GM12873 (cell line): ENCODE results near the gene DNAJB8.

Experiments
- TF ChIP-seq, protein P1 (sequence below): IDR thresholded peaks from 2 replicates; pipeline ENCODE4 v1.5.1; 2012; ENCODE audit warnings: low read depth, mild to moderate bottlenecking, moderate library complexity, low read length, control low read depth; ENCODE audit not compliant: insufficient read depth; ENCODE audit errors: missing control alignments

Gene DNAJB8

DNA sequence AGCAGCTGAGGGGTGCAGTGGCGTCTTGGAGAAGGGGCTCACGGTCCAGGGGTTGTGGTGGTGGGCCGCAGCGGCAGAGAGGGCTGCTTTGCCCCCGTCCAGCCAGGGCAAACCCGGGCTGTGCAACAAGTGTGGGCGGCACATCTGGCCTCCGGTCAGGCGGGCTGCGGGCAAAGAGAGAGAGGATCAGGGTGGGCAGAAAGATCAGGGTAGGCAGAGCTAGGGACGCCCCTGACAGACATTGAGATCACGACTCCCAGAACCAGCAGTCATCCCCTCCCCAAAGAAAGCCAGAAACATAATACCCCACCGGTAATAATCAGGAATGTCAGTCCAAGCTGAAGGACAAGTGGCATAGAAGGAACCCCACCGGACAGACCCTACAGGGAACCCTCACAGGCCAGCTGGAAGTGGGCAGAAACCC lies 19.5 kb upstream of the DNAJB8 start:
- TF ChIP-seq, protein P1, sequence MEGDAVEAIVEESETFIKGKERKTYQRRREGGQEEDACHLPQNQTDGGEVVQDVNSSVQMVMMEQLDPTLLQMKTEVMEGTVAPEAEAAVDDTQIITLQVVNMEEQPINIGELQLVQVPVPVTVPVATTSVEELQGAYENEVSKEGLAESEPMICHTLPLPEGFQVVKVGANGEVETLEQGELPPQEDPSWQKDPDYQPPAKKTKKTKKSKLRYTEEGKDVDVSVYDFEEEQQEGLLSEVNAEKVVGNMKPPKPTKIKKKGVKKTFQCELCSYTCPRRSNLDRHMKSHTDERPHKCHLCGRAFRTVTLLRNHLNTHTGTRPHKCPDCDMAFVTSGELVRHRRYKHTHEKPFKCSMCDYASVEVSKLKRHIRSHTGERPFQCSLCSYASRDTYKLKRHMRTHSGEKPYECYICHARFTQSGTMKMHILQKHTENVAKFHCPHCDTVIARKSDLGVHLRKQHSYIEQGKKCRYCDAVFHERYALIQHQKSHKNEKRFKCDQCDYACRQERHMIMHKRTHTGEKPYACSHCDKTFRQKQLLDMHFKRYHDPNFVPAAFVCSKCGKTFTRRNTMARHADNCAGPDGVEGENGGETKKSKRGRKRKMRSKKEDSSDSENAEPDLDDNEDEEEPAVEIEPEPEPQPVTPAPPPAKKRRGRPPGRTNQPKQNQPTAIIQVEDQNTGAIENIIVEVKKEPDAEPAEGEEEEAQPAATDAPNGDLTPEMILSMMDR, result no peak

DNA sequence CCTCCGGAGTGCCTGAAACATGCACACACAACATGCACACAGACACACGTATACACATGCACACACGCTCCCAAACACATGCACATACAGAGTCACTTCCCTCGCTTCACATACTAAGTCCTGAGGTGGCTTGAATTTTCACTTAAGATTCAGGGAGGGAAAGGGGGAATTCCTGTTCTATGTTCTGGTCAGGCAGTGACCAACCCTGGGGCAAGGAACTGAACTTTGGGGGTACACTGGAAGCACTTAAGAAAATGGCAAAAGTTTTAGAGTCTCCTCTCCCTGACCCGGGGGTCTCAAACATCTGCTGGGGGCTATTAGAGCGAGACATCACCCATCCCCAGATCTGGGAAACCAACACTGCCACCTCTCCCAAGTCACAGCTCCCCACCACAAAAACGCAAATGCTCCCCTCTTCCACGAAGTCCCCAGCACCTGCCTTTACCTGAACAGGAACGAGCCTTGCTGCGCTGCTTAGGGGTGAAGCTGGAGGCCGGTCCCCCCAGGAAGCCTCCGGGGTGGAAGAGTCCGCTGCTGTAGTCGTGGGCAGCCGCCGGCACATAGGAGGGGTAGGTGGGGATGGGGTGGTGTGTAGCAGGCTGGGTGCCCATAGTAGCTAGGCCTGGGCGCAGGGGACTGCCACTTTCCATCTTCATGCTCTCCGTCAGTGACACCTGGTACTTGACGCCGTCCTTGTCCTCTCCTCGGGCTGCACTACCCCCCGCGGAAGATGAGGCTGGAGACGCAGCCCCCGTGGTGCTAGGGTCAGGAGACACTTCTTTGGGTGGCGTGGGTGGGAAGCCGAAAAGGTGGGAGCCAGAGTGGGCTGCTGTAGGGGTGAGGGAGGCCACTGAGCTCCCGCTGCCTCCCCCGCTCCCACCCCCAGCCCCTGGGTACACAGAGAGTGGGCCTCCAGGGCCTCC lies 18.9 kb upstream of the DNAJB8 start:
- TF ChIP-seq, protein P1, result no peak

DNA sequence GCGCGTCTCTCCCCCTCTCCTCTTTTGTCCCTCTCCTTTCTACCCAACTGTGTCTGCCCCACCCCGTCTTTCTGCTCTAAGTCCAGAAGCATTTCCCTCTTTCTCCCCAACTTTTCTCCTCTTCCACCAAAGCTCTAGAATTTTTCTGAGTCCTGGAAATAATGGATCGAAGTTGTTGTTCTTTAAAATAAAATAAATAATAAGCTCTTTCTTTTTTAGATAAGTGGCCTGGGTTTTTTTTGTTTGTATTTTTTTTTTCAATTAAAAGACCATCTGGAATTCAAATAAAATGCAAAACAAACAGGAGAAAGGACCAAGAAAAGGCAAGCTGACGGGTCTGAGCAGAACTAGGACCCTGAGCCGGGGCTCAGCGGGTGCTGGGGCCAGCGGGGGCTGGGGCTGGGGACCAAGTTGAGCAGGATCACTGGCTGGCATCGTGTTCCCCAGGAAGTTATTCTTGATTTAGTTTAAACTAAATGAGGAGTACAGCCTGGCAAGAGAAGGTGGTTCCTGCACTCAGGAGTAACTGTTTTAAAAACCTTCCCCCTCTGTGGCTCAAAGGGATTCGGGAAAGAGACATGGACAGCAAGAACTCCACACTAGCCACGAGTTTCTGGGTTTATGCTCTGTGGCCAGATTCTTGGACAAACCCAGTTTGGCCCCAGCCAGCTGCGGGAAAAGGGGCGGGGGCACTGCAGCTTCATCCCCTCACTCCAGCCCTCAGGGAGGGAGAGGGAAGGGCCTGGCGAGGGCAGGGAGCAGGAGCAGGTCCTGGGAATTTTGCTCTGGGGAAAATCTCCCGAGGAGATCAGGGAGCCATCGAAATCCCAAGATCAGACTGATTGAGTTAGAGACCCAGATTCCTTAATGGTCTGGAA lies 18.0 kb upstream of the DNAJB8 start:
- TF ChIP-seq, protein P1, result no peak

DNA sequence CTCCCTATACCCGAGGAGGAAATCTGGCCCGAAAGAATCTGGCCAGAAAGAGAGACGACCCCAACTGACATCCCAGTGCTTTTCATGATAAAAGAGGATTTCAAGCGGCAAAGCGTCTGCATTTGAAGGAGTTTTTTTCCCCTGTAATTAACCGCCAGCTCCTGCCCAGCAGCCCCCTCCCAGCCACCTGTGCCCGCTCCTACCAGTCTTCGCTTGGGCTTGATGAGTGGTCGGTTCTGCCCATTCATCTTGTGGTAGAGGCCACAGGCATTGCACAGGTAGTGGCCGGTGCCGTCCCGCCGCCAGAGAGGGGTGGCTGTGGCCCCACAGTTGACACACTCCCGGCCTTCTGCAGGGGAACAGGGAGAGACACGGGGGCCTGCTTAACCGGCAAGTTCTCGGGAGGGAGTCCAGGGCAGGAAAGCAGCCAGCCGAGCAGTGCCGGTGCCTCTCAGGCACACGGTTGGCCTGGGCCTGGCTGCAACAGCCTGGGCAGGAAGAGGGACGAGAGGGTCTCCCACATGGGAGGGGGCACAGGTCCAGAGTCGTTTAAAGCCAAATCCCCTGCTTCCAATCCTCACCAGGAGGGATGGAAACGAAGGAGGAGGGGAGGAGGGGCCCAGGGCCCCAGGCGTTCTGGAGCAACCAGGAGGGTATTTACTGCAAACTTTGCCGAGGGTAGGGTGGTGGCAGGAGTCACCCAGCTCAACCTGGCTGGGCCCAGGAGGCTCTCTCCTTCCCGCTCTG lies 17.1 kb upstream of the DNAJB8 start:
- TF ChIP-seq, protein P1, result no peak

DNA sequence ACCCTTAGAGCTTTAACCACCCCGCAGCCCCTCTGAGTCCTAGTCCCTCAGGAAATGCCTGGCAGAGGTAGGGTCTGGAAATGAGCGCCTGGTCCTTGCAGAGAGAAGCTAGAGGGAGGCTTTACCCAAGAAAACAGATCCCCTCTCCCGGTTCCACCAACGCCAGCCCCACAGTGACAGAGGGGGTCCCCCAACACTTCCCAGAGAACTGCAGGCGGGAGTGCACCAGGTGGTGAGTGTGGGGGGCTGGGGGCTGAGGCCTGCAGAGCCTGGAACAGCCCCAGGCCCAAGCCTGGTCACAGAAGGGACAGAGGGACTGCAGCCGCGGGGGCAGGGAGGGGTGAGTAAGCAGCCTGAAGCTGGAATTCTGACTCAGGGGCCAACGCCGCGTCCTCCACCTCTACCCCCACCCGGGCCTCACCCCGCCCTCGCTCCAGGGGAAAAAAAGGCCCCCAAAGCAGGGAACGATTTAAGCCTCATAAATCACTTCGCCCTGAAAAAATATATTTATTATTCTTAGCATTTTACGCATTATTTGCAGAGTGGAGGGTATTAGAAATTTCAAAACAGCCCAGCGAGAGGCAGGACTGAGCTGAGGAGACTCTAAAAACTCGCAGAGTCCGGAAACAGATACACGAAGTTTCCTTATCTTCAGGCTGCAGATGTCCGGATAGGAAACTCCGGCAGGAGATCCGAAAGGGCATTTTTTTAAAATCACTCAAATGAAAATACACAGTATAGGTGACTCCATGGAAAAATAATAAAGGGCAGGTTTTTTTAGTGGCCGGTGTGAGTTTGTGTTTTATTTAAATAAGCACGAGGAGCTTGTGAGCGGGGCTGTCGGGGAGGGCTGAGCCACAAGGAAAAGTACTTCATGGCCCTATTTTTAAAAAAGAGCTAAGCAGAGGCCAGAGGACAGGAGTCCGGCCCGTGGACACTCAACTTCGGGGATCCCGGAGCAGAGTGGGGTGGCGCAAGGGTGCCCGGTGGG lies 16.3 kb upstream of the DNAJB8 start:
- TF ChIP-seq, protein P1, result no peak

DNA sequence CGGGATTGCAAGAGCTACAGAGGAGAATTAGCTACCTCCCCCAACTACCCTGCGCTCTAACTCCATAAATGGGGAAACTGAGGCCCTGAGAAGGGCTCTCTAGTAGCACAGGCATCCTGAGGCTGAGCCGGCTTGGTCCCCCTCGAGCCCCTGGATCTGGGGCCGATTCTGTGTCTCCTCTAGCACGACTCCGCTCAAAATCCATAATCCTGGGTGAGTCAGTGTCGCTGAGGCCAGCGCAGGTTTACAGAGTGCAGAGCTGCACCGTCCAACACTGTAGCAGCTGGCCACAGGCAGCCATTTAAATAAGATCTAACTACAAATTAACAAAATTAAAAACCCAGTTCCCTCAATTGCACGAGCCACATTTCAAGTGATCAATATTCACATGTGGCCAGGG lies 15.5 kb upstream of the DNAJB8 start:
- TF ChIP-seq, protein P1, result no peak
